Endothelial cell of umbilical vein (primary cell): Measurements from ENCODE around the gene HECTD3. TPM values are rescaled to one million over a fixed set of nuclear protein-coding genes. Genes with fewer than 3 reads are reported as not detected.

Source experiments
- BruUV-seq: library from RNA; stranded (reverse); fragments of 400-500 nt; replicated peaks from 2 replicates; lab custom pipeline; 2021; lab: Mats Ljungman, UMichigan
- CTCF ChIA-PET: fragments of 300-600, 350-600 bp; sonication (Branson Sonifier 250); formaldehyde crosslinking; loops from one replicate; lab custom pipeline; 2021; ENCODE audit warnings: antibody characterized with exemption, inconsistent platforms; lab: Charles Lee
- POLR2A ChIA-PET: fragments of 300-600, 350-600 bp; sonication (Branson Sonifier 250); formaldehyde crosslinking; loops from one replicate; lab custom pipeline; 2021; ENCODE audit warnings: antibody characterized with exemption, inconsistent platforms; lab: Charles Lee
- DNase-seq: peaks from one replicate; pipeline ENCODE4 v3.0.0-alpha.2; 2011; ENCODE audit warnings: low read depth, low spot score
- FAIRE-seq: peaks from 2 replicates; lab custom pipeline; 2011; peaks lifted over from hg19 to GRCh38; lab: Jason Lieb, UNC
- H2AFZ ChIP-seq: 2 replicates; pipeline ENCODE4 v1.6.0; 2012; ENCODE audit warnings: low read depth, low read length, control low read depth, inconsistent platforms
- H3K27ac ChIP-seq: 2 replicates; pipeline ENCODE4 v1.5.1; 2011; ENCODE audit warnings: low read depth, mild to moderate bottlenecking, control low read depth, low read length, moderate library complexity; ENCODE audit not compliant: insufficient read depth
- H3K27me3 ChIP-seq, 2 experiments: 2 replicates each; pipeline versions ENCODE4 v1.6.0 to v1.6.1; 2011; ENCODE audit warnings: low read length in 2 of 2, mixed read lengths in 1 of 2; ENCODE audit not compliant: control insufficient read depth in 2 of 2, insufficient read depth in 2 of 2
- H3K36me3 ChIP-seq, 2 experiments: 2 replicates in 1 of 2; 3 replicates in 1 of 2; pipeline ENCODE4 v1.5.1; 2011; ENCODE audit warnings: low read length in 2 of 2, mild to moderate bottlenecking in 1 of 2, moderate library complexity in 1 of 2; ENCODE audit not compliant: control insufficient read depth in 2 of 2, insufficient read depth in 2 of 2; ENCODE audit errors: extremely low read depth in 1 of 2
- H3K4me1 ChIP-seq: 3 replicates; pipeline ENCODE4 v1.5.1; 2011; ENCODE audit warnings: mild to moderate bottlenecking, low read length; ENCODE audit not compliant: control insufficient read depth, insufficient read depth; ENCODE audit errors: extremely low read depth
- H3K4me2 ChIP-seq: 2 replicates; pipeline ENCODE4 v1.6.1; 2011; ENCODE audit warnings: low read length, control low read depth, mixed read lengths; ENCODE audit not compliant: insufficient read depth
- H3K4me3 ChIP-seq, 3 experiments: fragments of 200-600 bp in 1 of 3; sonication (generic), shearing (Covaris generic) in 1 of 3; replicated peaks in 1 of 3; 2 replicates each; pipeline ENCODE4 v1.5.1; 2011 to 2016; ENCODE audit warnings: control low read depth in 3 of 3, low read length in 3 of 3, mild to moderate bottlenecking in 2 of 3, inconsistent platforms in 1 of 3, low read depth in 1 of 3, moderate library complexity in 1 of 3; ENCODE audit not compliant: insufficient read depth in 1 of 3
- H3K79me2 ChIP-seq: 2 replicates; pipeline ENCODE4 v1.6.0; 2012; ENCODE audit warnings: low read length, inconsistent platforms; ENCODE audit not compliant: control insufficient read depth, insufficient read depth
- H3K9ac ChIP-seq: replicated peaks from 2 replicates; pipeline ENCODE3; 2011; ENCODE audit warnings: low read length, control low read depth; ENCODE audit not compliant: insufficient read depth; ENCODE audit errors: extremely low read depth
- H3K9me1 ChIP-seq: replicated peaks from 3 replicates; pipeline ENCODE4 v1.6.0; 2011; ENCODE audit warnings: mild to moderate bottlenecking, low read length; ENCODE audit not compliant: control insufficient read depth, insufficient read depth; ENCODE audit errors: extremely low read depth
- H3K9me3 ChIP-seq: replicated peaks from 2 replicates; pipeline ENCODE4 v1.5.1; 2012; ENCODE audit warnings: low read length, inconsistent platforms; ENCODE audit not compliant: control insufficient read depth, insufficient read depth
- H4K20me1 ChIP-seq: replicated peaks from 2 replicates; pipeline ENCODE3; 2011; ENCODE audit warnings: mild to moderate bottlenecking, low read length; ENCODE audit not compliant: control insufficient read depth, insufficient read depth; ENCODE audit errors: extremely low read depth
- EZH2 ChIP-seq: IDR thresholded peaks from 2 replicates; pipeline ENCODE4 v1.6.1; 2012; ENCODE audit warnings: borderline replicate concordance, low read depth, mild to moderate bottlenecking, moderate library complexity, low read length, inconsistent platforms; ENCODE audit not compliant: severe bottlenecking
- FOS ChIP-seq: IDR thresholded peaks from 2 replicates; pipeline ENCODE4 v1.6.1; 2011; ENCODE audit warnings: mild to moderate bottlenecking, low read length, moderate library complexity, borderline replicate concordance; ENCODE audit not compliant: insufficient read depth
- GATA2 ChIP-seq: IDR thresholded peaks from 2 replicates; pipeline ENCODE4 v1.7.0; 2011; ENCODE audit warnings: low read depth, mild to moderate bottlenecking, moderate library complexity, mixed read lengths, low read length; ENCODE audit not compliant: insufficient read length, insufficient read depth
- JUN ChIP-seq: IDR thresholded peaks from 2 replicates; pipeline ENCODE4 v1.6.1; 2011; ENCODE audit warnings: borderline replicate concordance, low read depth; ENCODE audit not compliant: insufficient read length, insufficient read depth
- POLR2A ChIP-seq: IDR thresholded peaks from 2 replicates; pipeline ENCODE4 v1.6.1; 2012; ENCODE audit warnings: low read depth, mild to moderate bottlenecking, control low read depth, low read length
- POLR2AphosphoS5 ChIP-seq: IDR thresholded peaks from 2 replicates; pipeline ENCODE4 v1.6.1; 2012; ENCODE audit warnings: low read depth, mild to moderate bottlenecking, control low read depth, low read length, moderate library complexity; ENCODE audit not compliant: insufficient read depth
- dilution Hi-C: fragments of 300-500 bp; cut with MboI; formaldehyde crosslinking; loops from one replicate; pipeline ENCODE4 v1.15.0; 2019; ENCODE audit warnings: low sequenced_read_pairs; ENCODE audit not compliant: extremely low pct_ligation_motif_present
- intact Hi-C: fragments of 100-400 bp; cut with micrococcal nuclease; formaldehyde crosslinking; loops from one replicate; pipeline ENCODE4 v1.10.0; 2022
- polyA plus RNA-seq, 4 experiments: library from polyadenylated mRNA; depleted of rRNA in 3 of 4; stranded (reverse) in 3 of 4; unstranded in 1 of 4; fragments of >200 nt; gene quantifications; 2 replicates each; pipeline versions ENCODE4 v1.2.1 to v1.2.3, GENCODE V29; 2011 to 2012; ENCODE audit warnings: missing spikeins in 1 of 4
- total RNA-seq: library from RNA; stranded (reverse); gene quantifications from 2 replicates; pipeline ENCODE4 v1.2.3, GENCODE V29; 2021
- TF ChIP-seq, protein P1 (sequence below), 2 donors: IDR thresholded peaks; 1 replicate in 1 of 2; 2 replicates in 1 of 2; pipeline ENCODE4 v1.5.1; 2011; ENCODE audit warnings: low read length in 2 of 2, mild to moderate bottlenecking in 2 of 2, moderate library complexity in 2 of 2, control low read depth in 1 of 2, inconsistent platforms in 1 of 2, low read depth in 1 of 2; ENCODE audit not compliant: insufficient read depth in 1 of 2; ENCODE audit errors: extremely low read depth in 1 of 2

HECTD3 gene
- total and polyA plus RNA-seq, 2 donors (not counting 3 experiments of a cell fraction or from before 2014, with no cell fraction given): 80.0 to 114 TPM

DNA sequence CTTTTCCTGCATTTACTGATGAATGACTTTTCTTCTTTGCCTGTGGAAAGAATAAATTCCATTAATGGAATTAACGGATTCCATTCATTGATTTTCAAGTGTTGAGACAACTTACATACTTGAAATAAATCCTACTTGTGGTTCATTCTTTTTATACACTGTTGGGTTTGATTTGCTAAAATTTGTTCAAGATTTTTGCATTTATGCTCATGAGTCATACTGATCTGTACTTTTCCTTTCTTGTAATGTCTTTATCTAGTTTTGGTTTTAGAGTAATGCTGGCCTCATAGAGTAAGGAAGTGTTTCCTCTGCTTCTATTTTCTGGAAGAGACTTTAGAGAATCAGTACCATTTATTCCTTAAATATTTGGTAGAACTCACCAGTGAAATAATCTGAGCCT is 15.3 kb upstream of the HECTD3 start:
- Histone ChIP-seq H3K79me2 (no peaks in the 10 kb centered on the region), H3K36me3 (no peaks in the 10 kb centered on the region), H3K4me2 (no peak overlapping the region), H3K9me3 (no peaks in the 10 kb centered on the region), H3K27ac (no peak overlapping the region), H3K9me1 (no peaks in the 10 kb centered on the region), H3K9ac (no peak overlapping the region), H2AFZ (no peak overlapping the region), H3K4me3 (no peak overlapping the region), H3K4me1 (no peaks in the 10 kb centered on the region), H3K27me3 (no peaks in the 10 kb centered on the region), H4K20me1 (no peaks in the 10 kb centered on the region)
- BruUV-seq: no TSS peak
- ChIA-PET CTCF (no interaction called here), POLR2A (no interaction called here)
- no peak for TF ChIP-seq EZH2
- TF ChIP-seq POLR2AphosphoS5: no peak
- no peak for TF ChIP-seq GATA2
- TF ChIP-seq JUN: no peak
- TF ChIP-seq, protein P1, sequence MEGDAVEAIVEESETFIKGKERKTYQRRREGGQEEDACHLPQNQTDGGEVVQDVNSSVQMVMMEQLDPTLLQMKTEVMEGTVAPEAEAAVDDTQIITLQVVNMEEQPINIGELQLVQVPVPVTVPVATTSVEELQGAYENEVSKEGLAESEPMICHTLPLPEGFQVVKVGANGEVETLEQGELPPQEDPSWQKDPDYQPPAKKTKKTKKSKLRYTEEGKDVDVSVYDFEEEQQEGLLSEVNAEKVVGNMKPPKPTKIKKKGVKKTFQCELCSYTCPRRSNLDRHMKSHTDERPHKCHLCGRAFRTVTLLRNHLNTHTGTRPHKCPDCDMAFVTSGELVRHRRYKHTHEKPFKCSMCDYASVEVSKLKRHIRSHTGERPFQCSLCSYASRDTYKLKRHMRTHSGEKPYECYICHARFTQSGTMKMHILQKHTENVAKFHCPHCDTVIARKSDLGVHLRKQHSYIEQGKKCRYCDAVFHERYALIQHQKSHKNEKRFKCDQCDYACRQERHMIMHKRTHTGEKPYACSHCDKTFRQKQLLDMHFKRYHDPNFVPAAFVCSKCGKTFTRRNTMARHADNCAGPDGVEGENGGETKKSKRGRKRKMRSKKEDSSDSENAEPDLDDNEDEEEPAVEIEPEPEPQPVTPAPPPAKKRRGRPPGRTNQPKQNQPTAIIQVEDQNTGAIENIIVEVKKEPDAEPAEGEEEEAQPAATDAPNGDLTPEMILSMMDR (IDR thresholded peaks at IDR 0.05; ENCODE audit: extremely low read depth in 1 of 2, insufficient read depth in 1 of 2, low read depth in 1 of 2, low read length in 2 of 2): no peak
- no peak for TF ChIP-seq FOS
- no peak for TF ChIP-seq POLR2A
- dilution Hi-C loops (no loop called here), intact Hi-C loops (no loop called here)
- no peak for FAIRE-seq
- DNase-seq: no peak

DNA sequence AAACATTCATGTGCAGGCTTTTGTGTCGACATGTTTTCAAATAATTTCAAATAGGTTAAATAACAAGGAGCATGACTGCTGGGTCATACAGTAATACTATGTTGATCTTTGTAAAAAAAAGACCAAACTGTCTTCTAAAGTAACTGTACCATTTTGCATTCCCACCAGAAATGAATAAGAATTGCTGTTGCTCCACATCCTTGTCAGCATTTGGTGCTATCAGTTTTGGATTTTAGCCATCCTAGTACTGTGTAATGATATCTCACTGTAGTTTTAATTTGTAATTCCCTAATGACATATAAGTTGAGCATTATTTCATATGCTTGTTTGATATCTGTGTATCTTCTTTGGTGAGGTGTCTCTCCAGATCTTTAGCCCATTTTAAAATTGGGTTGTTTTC is 12.5 kb upstream of the HECTD3 start:
- no peak for FAIRE-seq
- no TSS peak for BruUV-seq
- Histone ChIP-seq H3K4me2 (no peak overlapping the region), H3K4me1 (no peaks in the 10 kb centered on the region), H4K20me1 (no peaks in the 10 kb centered on the region), H3K9me1 (no peaks in the 10 kb centered on the region), H3K79me2 (no peaks in the 10 kb centered on the region), H3K27ac (no peak overlapping the region), H2AFZ (no peak overlapping the region), H3K4me3 (no peak overlapping the region), H3K27me3 (no peaks in the 10 kb centered on the region), H3K36me3 (no peaks in the 10 kb centered on the region), H3K9ac (no peak overlapping the region), H3K9me3 (no peaks in the 10 kb centered on the region)
- ChIA-PET CTCF (no interaction called here), POLR2A (no interaction called here)
- intact Hi-C loops (no loop called here), dilution Hi-C loops (no loop called here)
- DNase-seq: no peak
- no peak for TF ChIP-seq GATA2
- TF ChIP-seq EZH2: no peak
- no peak for TF ChIP-seq POLR2AphosphoS5
